Ovary (tissue), 3 donors: ENCODE measurements around the gene SAMD10.

Experiments
- CTCF ChIP-seq, 3 donors: fragments of 450-650 bp in 2 of 3; fragments of 200-600 bp in 1 of 3; IDR thresholded peaks; one replicate each; pipeline versions ENCODE4 v1.5.1 to v1.8.0; 2016 to 2022; ENCODE audit warnings: antibody characterized with exemption in 3 of 3, mild to moderate bottlenecking in 1 of 3
- POLR2A ChIP-seq: fragments of 450-650 bp; IDR thresholded peaks from one replicate; pipeline ENCODE4 v1.6.1; 2017; ENCODE audit warnings: antibody characterized with exemption, mild to moderate bottlenecking, moderate library complexity
- donor health status: DM: no; HTN: no; CAD: no.

GRCh38 chr20:63929071-63929470 is 50.4 kb downstream of the SAMD10 start:
- TF ChIP-seq POLR2A: no peak
- TF ChIP-seq CTCF (IDR thresholded peaks at IDR 0.05): no peak
